Activated naive CD8-positive, alpha-beta T cell (primary cell): ENCODE results near the gene AGBL5.
A peak's percentile ranks its signal among the peaks of the same experiment; 100 is the strongest.

ENCODE experiments used
- H3K27ac Mint-ChIP-seq: one replicate; pipeline ENCODE4 v1.8.0; 2021; ENCODE audit warnings: mixed read lengths
- H3K27me3 Mint-ChIP-seq: one replicate; pipeline ENCODE4 v1.8.0; 2021; ENCODE audit warnings: mixed read lengths
- H3K36me3 Mint-ChIP-seq: one replicate; pipeline ENCODE4 v1.8.0; 2021; ENCODE audit warnings: mixed read lengths
- H3K4me1 Mint-ChIP-seq: one replicate; pipeline ENCODE4 v1.8.0; 2021; ENCODE audit warnings: low read depth, mixed read lengths
- H3K4me3 Mint-ChIP-seq: one replicate; pipeline ENCODE4 v1.8.0; 2021; ENCODE audit warnings: mild to moderate bottlenecking, mixed read lengths
- H3K9me3 Mint-ChIP-seq: one replicate; pipeline ENCODE4 v1.8.0; 2021; ENCODE audit warnings: low read depth, mixed read lengths

Gene AGBL5

GRCh38 chr2:27050996-27051901 is at the start of gene AGBL5:
AGBL5 (plus strand) TSS chr2:27051668; CDS start chr2:27052959, 1,291 bp downstream.
- H3K4me1 Mint-ChIP-seq, result peaks cover 16% of the 10 kb centered on the region

GRCh38 chr2:27001950-27002349 is 49.5 kb upstream of the AGBL5 start:
- Mint-ChIP-seq H3K9me3 (no peaks in the 10 kb centered on the region), H3K4me1 (no peaks in the 10 kb centered on the region), H3K27me3 (peaks cover 5% of the 10 kb centered on the region), H3K27ac (no peak overlapping the region), H3K36me3 (no peaks in the 10 kb centered on the region), H3K4me3 (no peak overlapping the region)

More at GRCh38 chr2:27050996-27051901, at the start of gene AGBL5:
- Mint-ChIP-seq H3K36me3 (no peaks in the 10 kb centered on the region), H3K27me3 (no peaks in the 10 kb centered on the region), H3K4me3 (peak within 1 kb of the TSS; percentile 95), H3K27ac (peak within 1 kb of the TSS; percentile 99), H3K9me3 (no peaks in the 10 kb centered on the region)

GRCh38 chr2:27003007-27003406 is 48.5 kb upstream of the AGBL5 start:
- no peaks in the 10 kb centered on the region for H3K4me1 Mint-ChIP-seq
- no peak overlapping the region for H3K27ac Mint-ChIP-seq
- no peaks in the 10 kb centered on the region for H3K9me3 Mint-ChIP-seq
- H3K36me3 Mint-ChIP-seq, result no peaks in the 10 kb centered on the region
- H3K4me3 Mint-ChIP-seq, result no peak overlapping the region
- H3K27me3 Mint-ChIP-seq, result peaks cover 5% of the 10 kb centered on the region

GRCh38 chr2:27003857-27004256 is 47.6 kb upstream of the AGBL5 start:
- no peaks in the 10 kb centered on the region for H3K9me3 Mint-ChIP-seq
- peaks cover 5% of the 10 kb centered on the region for H3K27me3 Mint-ChIP-seq
- H3K27ac Mint-ChIP-seq, result no peak overlapping the region
- no peaks in the 10 kb centered on the region for H3K4me1 Mint-ChIP-seq
- no peak overlapping the region for H3K4me3 Mint-ChIP-seq
- no peaks in the 10 kb centered on the region for H3K36me3 Mint-ChIP-seq

GRCh38 chr2:27006602-27007415 is 44.7 kb upstream of the AGBL5 start:
- H3K4me3 Mint-ChIP-seq, result no peak overlapping the region
- H3K4me1 Mint-ChIP-seq, result peaks cover 5% of the 10 kb centered on the region
- peaks cover 5% of the 10 kb centered on the region for H3K27me3 Mint-ChIP-seq
- peaks cover 2% of the 10 kb centered on the region for H3K36me3 Mint-ChIP-seq
- H3K27ac Mint-ChIP-seq, result no peak overlapping the region
- H3K9me3 Mint-ChIP-seq, result no peaks in the 10 kb centered on the region

- H3K27ac Mint-ChIP-seq, result no peak overlapping the region
- no peaks in the 10 kb centered on the region for H3K9me3 Mint-ChIP-seq
- peaks cover 2% of the 10 kb centered on the region for H3K36me3 Mint-ChIP-seq
- H3K4me1 Mint-ChIP-seq, result peaks cover 5% of the 10 kb centered on the region
- peaks cover 5% of the 10 kb centered on the region for H3K27me3 Mint-ChIP-seq
- H3K4me3 Mint-ChIP-seq, result no peak overlapping the region
Observed at GRCh38 chr2:27007416-27008374, 43.8 kb upstream of the AGBL5 start.

GRCh38 chr2:27008678-27009077 is 42.8 kb upstream of the AGBL5 start:
- Mint-ChIP-seq H3K4me3 (no peak overlapping the region), H3K9me3 (no peaks in the 10 kb centered on the region), H3K4me1 (peaks cover 5% of the 10 kb centered on the region), H3K27ac (no peak overlapping the region), H3K36me3 (peaks cover 2% of the 10 kb centered on the region), H3K27me3 (peaks cover 2% of the 10 kb centered on the region)

GRCh38 chr2:27009083-27009482 is 42.4 kb upstream of the AGBL5 start:
- H3K27ac Mint-ChIP-seq, result no peak overlapping the region
- peaks cover 5% of the 10 kb centered on the region for H3K4me1 Mint-ChIP-seq
- no peaks in the 10 kb centered on the region for H3K9me3 Mint-ChIP-seq
- H3K4me3 Mint-ChIP-seq, result no peak overlapping the region
- H3K27me3 Mint-ChIP-seq, result no peaks in the 10 kb centered on the region
- H3K36me3 Mint-ChIP-seq, result peaks cover 2% of the 10 kb centered on the region

- Mint-ChIP-seq H3K27me3 (no peaks in the 10 kb centered on the region), H3K36me3 (peaks cover 2% of the 10 kb centered on the region), H3K27ac (no peak overlapping the region), H3K9me3 (no peaks in the 10 kb centered on the region), H3K4me1 (peaks cover 5% of the 10 kb centered on the region), H3K4me3 (no peak overlapping the region)
Observed at GRCh38 chr2:27009716-27010115, 41.8 kb upstream of the AGBL5 start.

GRCh38 chr2:27010139-27010538 is 41.3 kb upstream of the AGBL5 start:
- no peaks in the 10 kb centered on the region for H3K9me3 Mint-ChIP-seq
- peaks cover 5% of the 10 kb centered on the region for H3K4me1 Mint-ChIP-seq
- H3K27ac Mint-ChIP-seq, result no peak overlapping the region
- H3K27me3 Mint-ChIP-seq, result no peaks in the 10 kb centered on the region
- no peak overlapping the region for H3K4me3 Mint-ChIP-seq
- peaks cover 2% of the 10 kb centered on the region for H3K36me3 Mint-ChIP-seq

GRCh38 chr2:27013738-27014137 is 37.7 kb upstream of the AGBL5 start:
- no peak overlapping the region for H3K4me3 Mint-ChIP-seq
- H3K27ac Mint-ChIP-seq, result no peak overlapping the region
- peaks cover 5% of the 10 kb centered on the region for H3K4me1 Mint-ChIP-seq
- H3K36me3 Mint-ChIP-seq, result peaks cover 2% of the 10 kb centered on the region
- H3K27me3 Mint-ChIP-seq, result no peaks in the 10 kb centered on the region
- H3K9me3 Mint-ChIP-seq, result no peaks in the 10 kb centered on the region

GRCh38 chr2:27014771-27015433 is 36.6 kb upstream of the AGBL5 start:
- no peak overlapping the region for H3K4me3 Mint-ChIP-seq
- H3K36me3 Mint-ChIP-seq, result peaks cover 2% of the 10 kb centered on the region
- no peak overlapping the region for H3K27ac Mint-ChIP-seq
- H3K27me3 Mint-ChIP-seq, result no peaks in the 10 kb centered on the region
- H3K4me1 Mint-ChIP-seq, result peaks cover 2% of the 10 kb centered on the region
- no peaks in the 10 kb centered on the region for H3K9me3 Mint-ChIP-seq

GRCh38 chr2:27016801-27017325 is 34.6 kb upstream of the AGBL5 start:
- Mint-ChIP-seq H3K4me1 (no peaks in the 10 kb centered on the region), H3K9me3 (no peaks in the 10 kb centered on the region), H3K4me3 (no peak overlapping the region), H3K27ac (no peak overlapping the region), H3K36me3 (no peaks in the 10 kb centered on the region), H3K27me3 (no peaks in the 10 kb centered on the region)

GRCh38 chr2:27018142-27018541 is 33.3 kb upstream of the AGBL5 start:
- Mint-ChIP-seq H3K27ac (no peak overlapping the region), H3K27me3 (no peaks in the 10 kb centered on the region), H3K4me3 (no peak overlapping the region), H3K9me3 (no peaks in the 10 kb centered on the region), H3K4me1 (no peaks in the 10 kb centered on the region), H3K36me3 (peaks cover 2% of the 10 kb centered on the region)
